GM18907 (cell line): ENCODE measurements around the gene TFCP2.

Experiments used
- ATAC-seq: cut with Tn5 transposase; IDR thresholded peaks from one replicate; pipeline ENCODE4 v1.9.1; 2021; ENCODE audit warnings: mild to moderate bottlenecking, moderate library complexity; ENCODE audit not compliant: unreplicated experiment

TFCP2 gene

GRCh38 chr12:51160814-51161459 is 12.0 kb downstream of the TFCP2 start:
- no peak for ATAC-seq

GRCh38 chr12:51156245-51156765 is 16.6 kb downstream of the TFCP2 start:
- no peak for ATAC-seq

DNA sequence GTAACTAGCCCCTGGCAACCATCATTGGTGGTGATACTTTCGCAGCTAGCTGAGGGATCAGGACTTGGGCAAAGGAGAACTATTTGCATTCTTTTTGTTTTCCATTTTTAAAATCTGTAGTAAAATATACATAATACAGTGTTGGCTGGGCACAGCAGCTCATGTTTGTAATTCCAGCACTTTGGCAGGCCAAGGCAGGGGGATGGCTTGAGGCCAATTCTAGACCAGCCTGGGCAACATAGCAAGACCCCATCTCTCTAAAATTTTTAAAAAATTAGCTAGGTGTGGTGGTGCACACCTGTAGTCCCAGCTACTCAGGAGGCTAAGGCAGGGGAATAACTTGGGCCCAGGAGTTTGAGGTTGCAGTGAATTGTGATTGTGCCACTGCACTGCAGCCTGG is 20.0 kb downstream of the TFCP2 start:
- ATAC-seq = no peak

- ATAC-seq = no peak
Measured at GRCh38 chr12:51150777-51151176, 22.2 kb downstream of the TFCP2 start.

DNA sequence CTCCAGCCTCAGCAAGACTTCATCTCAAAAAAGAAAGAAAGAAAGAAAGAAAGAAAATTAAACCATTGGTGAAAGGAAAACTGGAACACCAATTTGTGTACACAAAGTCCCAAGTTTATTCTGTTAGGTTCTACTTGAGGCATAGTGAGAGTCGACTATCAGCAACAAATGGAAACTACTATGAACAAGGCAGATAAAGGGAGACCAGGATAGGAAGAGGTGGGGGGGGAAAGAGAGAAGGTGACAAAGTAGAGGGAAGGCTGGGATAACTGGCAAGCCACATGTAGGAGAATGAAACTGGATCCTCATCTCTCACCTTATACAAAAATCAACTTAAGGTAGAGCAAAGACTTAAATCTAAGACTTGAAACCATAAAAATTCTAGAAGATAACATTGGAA is 25.6 kb downstream of the TFCP2 start:
- no peak for ATAC-seq

DNA sequence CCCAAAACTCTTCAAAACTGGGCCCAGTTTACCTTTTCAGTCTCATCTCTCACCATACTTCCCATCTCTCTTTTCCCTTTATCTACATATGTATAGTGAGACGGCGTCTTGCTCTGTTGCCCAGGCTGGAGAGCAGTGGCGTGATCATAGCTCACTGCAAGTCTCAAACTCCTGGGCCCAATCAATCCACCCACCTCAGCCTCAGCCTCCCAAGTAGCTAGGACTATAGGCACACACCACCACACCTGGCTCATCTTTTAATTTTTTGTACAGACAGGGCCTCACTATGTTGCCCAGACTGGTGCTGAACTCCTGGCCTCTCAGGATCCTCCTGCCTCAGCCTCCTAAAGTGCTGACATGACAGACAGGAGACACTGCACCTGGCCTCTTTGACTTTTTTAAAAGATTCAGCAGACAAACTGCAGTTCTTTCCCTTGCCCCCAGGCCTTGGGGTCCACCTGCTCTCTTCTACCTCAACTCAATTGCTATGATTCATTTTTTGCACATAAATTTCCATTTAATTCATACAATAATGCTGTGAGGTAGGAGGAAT is 33.6 kb downstream of the TFCP2 start:
- no peak for ATAC-seq

DNA sequence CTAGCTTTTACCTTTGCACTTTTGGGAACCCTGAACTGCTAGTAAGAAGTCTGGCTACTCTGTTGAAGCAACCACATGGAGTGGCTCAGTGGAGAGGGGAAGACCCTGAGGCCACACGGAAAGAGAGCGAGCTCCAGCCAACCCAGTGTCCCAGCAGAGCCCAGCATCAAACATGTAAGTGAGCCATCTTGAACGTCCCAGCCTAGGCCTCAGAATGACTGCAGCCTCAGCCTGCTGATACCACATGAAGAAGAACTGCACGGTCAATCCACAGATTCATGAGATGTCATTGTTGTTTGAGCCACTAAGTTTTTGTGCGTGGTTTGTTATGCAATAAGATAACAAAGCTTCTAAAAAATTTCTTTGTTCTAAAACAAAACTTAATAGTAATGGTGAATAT is 40.2 kb downstream of the TFCP2 start:
- ATAC-seq = no peak

DNA sequence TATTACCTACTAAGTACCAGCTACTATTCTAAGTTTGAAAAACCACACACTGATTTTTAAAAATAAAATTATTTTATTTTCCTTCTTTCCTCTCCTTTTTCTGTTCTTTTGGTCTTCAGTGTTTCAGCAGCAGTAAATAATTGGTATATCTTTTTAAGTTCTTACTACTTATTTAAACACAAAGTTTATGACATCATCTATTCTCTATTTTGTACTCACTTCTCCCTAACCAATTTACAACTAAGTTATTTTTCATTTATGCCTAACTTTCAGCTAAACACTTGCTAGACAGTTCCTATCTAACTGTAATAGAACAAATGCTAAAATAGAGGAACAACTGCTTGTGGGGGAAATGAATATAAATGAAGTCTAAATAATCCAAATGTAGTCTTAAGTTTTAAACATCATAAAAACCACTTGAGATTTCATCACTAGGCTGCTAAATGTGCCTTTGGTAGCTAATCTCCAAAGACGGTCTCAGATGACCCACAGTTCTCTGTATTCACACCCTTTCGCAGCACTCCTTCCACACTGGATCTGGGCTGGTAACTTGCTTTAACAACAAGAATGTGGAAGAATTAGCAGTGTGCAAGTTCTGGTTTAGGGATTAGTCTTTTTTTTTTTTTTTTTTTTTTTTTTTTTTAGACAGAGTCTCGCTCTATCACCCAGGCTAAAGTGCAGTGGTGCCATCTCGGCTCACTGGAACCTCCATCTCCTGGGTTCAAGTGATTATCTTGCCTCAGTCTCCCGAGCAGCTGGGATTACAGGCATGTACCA is 41.0 kb downstream of the TFCP2 start:
- ATAC-seq = no peak

DNA sequence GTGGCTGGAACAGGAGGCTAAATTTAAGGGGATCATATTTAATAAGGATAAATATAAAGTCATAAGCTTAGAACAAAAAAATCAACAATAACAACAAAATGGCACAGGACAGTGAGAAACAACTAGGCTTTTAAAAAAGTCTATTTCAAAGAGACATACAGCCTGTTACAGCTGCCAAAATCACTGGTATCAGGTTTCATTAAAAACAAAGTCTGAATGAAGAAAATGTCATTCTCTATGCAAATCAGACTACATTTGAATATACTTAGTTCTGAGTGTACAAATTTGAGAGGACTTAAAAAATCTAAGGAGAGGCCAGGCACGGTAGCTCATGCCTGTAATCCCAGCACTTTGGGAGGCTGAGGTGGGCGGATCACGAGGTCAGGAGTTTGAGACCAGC is 44.0 kb downstream of the TFCP2 start:
- ATAC-seq = no peak

- no peak for ATAC-seq
Measured at GRCh38 chr12:51127050-51127729, 45.7 kb downstream of the TFCP2 start.

- no peak for ATAC-seq
Measured at GRCh38 chr12:51126297-51126696, 46.6 kb downstream of the TFCP2 start.

GRCh38 chr12:51124504-51124903 is 48.4 kb downstream of the TFCP2 start:
- ATAC-seq = no peak

GRCh38 chr12:51122844-51123243 is 50.1 kb downstream of the TFCP2 start:
- no peak for ATAC-seq

GRCh38 chr12:51118706-51119105 is 54.2 kb downstream of the TFCP2 start:
- ATAC-seq = no peak

DNA sequence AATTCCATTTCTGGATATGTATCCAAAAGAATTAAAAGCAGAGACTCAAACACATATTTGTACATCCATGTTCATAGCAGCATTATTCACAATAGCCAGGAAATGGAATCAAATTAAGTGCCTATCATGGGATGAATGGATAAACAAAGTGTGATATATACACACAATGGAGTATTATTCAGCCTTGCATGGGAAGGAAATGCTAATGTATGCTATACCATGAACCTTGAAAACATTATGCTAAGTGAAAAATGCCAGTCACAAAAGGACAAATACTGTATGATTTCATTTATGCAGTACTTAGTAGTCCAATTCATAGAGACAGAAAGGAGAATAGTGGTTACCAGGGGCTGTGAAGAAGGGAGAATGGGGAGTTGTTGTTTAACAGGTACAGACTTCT is 57.4 kb downstream of the TFCP2 start:
- ATAC-seq = no peak

DNA sequence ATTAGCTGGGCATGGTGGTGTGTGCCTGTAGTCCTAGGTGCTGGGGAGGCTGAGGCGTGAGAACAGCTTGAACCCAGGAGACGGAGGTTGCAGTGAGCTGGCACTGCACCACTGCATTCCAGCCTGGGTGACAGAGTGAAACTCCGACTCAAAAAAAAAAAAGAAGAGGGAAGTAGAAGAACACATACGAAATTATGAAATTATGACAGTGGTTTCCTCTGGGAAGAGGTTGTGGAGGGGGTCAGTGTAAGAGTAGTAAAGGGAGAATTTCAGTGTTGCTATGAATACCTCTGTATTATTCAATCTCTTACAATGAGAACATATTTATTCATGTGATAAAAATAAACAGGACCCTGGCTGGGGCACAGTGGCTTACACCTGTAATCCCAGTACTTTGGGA is 64.8 kb downstream of the TFCP2 start:
- no peak for ATAC-seq

DNA sequence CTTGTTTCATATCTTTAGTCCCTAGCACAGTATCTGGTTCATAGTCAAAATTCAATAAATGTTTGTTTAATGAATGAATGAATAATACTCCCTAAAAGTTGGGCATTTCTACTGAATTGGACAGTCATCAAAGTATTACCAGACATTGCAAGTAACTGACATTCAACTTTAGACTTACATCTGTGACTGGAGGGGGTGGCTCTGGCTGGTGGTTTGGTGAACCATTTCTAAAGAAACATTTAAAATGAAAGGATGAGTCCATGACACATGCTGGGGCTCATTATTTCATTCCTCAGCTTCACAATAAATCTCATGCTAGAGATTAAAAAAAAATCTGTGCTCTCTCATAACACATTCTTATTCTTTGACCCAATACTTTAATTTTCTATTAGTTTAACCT is 69.0 kb downstream of the TFCP2 start:
- ATAC-seq = no peak

GRCh38 chr12:51098611-51099010 is 74.3 kb downstream of the TFCP2 start:
- no peak for ATAC-seq

DNA sequence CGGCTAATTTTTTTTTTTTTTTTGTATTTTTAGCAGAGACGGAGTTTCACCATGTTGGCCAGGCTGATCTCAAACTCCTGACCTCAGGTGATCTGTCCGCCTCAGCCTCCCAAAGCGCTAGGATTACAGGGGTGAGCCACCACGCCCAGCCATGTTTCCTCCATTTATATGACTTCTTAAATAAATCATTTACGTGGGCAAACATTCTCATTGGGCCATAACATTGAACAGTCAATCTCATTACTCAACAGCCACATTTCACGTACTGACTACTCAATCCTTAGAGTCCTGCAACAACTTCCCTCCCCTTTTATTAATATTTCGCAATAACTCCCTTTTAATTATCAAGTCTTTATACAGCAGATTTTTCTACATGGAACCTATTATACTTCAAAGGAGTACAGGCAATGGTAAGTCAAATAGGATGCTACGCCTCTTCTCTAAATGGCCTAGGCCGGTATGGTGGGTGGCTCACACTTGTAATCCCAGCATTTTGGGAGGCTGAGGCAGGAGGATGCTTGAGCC is 82.2 kb downstream of the TFCP2 start:
- no peak for ATAC-seq

GRCh38 chr12:51087818-51088217 is 85.1 kb downstream of the TFCP2 start:
- ATAC-seq = no peak

DNA sequence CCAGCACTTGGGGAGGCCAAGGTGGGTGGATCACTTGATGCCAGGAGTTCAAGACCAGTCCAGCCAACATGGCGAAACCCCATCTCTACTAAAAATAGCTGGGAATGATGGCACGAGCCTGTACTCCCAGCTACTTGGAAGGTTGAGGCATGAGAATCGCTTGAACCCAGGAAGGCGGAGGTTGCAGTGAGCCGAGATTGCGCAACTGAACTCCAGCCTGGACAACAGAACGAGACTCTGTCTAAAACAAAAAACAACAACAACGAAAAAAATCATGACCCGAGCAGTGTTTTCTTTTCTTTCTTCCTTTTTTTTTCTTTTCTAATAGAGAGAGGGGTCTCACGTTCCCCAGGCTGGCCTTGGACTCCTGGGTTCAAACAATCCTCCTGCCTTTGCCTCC is 86.0 kb downstream of the TFCP2 start:
- no peak for ATAC-seq
